Measurements from ENCODE around the gene BTBD1. TPM values are rescaled to one million over a fixed set of nuclear protein-coding genes. Genes with fewer than 3 reads are reported as not detected.
"Not testable (repeated sequence)": the region's sequence is repeated elsewhere in the genome, so short reads cannot be mapped to it uniquely, and the experiment has no call there.

BTBD1 gene
- total RNA-seq, 1 experiment from 2014 or later = 36.1 TPM

- Histone ChIP-seq H3K27me3 (replicated peaks; ENCODE audit: control insufficient read depth, insufficient read depth, low read length) (no peaks in the 10 kb centered on the region), H3K9me3 (no peaks in the 10 kb centered on the region), H3K4me3 (ENCODE audit: low read depth, low read length) (no peak overlapping the region), H3K4me1 (no peaks in the 10 kb centered on the region), H3K36me3 (ENCODE audit: control insufficient read depth, insufficient read depth, low read length) (no peaks in the 10 kb centered on the region)
- intact Hi-C loops (cut with micrococcal nuclease; ENCODE audit: unreplicated experiment) = no loop called here
- Mint-ChIP-seq H3K36me3 (ENCODE audit: insufficient read depth, unreplicated experiment) (no peaks in the 10 kb centered on the region), H3K4me3 (ENCODE audit: unreplicated experiment) (no peak overlapping the region), H3K9me3 (ENCODE audit: unreplicated experiment) (no peaks in the 10 kb centered on the region), H3K4me1 (ENCODE audit: low read depth, unreplicated experiment) (no peaks in the 10 kb centered on the region), H3K27me3 (ENCODE audit: insufficient read depth, unreplicated experiment) (peaks cover 11% of the 10 kb centered on the region), H3K27ac (ENCODE audit: unreplicated experiment) (no peak overlapping the region)
- ChIA-PET POLR2A (interaction anchor here (0.6 kb wide), 1 partner anchor 186 kb away, joined by 3 read pairs; no protein-coding TSS in a partner anchor), CTCF (no interaction called here)
- DNase-seq = no peak
- BruUV-seq (replicated peaks) = no TSS peak
- no peak for TF ChIP-seq CTCF (IDR thresholded peaks at IDR 0.05; ENCODE audit: insufficient read depth in 1 of 2, low read depth in 1 of 2, low read length in 1 of 2, severe bottlenecking in 1 of 2, unreplicated experiment in 1 of 2)
Measured at GRCh38 chr15:83090465-83090864, 23.4 kb upstream of the BTBD1 start.

DNA sequence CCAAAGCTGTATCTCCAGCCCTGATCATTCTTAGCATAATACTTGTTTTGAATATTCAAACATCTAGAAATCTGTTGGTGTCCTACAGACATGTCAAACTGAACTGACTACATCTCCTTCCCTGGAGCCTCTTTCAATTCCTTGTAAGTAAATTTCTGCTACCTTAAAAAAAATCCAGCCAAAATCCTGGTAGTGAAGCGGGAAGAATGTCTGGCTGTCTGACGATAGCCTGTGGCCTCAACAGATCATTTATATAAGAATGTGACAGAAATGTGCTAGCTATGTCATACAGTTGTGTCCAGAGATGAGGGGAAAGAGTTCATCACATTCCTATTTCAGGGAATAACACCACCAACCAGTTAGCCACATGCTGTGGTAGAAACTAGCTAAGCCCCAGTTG lies 21.8 kb upstream of the BTBD1 start:
- BruUV-seq (replicated peaks) = no TSS peak
- H3K4me3 ChIP-seq (ENCODE audit: low read depth, low read length) = no peak overlapping the region
- Mint-ChIP-seq H3K9me3 (ENCODE audit: unreplicated experiment) (no peaks in the 10 kb centered on the region), H3K4me1 (ENCODE audit: low read depth, unreplicated experiment) (no peaks in the 10 kb centered on the region), H3K27ac (ENCODE audit: unreplicated experiment) (no peak overlapping the region), H3K4me3 (ENCODE audit: unreplicated experiment) (no peak overlapping the region), H3K36me3 (ENCODE audit: insufficient read depth, unreplicated experiment) (no peaks in the 10 kb centered on the region), H3K27me3 (ENCODE audit: insufficient read depth, unreplicated experiment) (peaks cover 11% of the 10 kb centered on the region)
- ChIA-PET CTCF (no interaction called here), POLR2A (no interaction called here)
- DNase-seq = no peak
- intact Hi-C loops (cut with micrococcal nuclease; ENCODE audit: unreplicated experiment) = no loop called here
- H3K9me3 ChIP-seq = no peaks in the 10 kb centered on the region
- no peaks in the 10 kb centered on the region for H3K4me1 ChIP-seq
- no peak for TF ChIP-seq CTCF (IDR thresholded peaks at IDR 0.05; ENCODE audit: insufficient read depth in 1 of 2, low read depth in 1 of 2, low read length in 1 of 2, severe bottlenecking in 1 of 2, unreplicated experiment in 1 of 2)
- H3K27me3 ChIP-seq (replicated peaks; ENCODE audit: control insufficient read depth, insufficient read depth, low read length) = no peaks in the 10 kb centered on the region
- H3K36me3 ChIP-seq (ENCODE audit: control insufficient read depth, insufficient read depth, low read length) = no peaks in the 10 kb centered on the region

DNA sequence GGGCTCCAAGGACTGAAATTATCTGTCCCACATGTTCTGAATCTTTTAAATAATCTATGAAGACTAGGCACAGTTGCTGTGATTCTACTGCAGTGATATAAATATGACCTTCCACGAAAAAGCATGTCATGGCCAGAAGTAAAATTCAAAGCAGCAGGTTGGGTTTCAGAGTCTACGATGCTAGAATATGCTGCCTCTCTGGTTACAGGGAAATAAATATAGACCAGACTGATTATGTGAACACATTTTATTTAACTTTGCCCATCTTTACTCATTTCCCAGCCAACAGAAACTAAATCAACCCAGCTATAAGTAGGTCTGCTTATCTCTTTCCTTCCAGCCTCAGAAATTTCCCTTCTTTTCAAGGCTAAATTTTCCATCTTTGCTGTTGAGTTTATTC lies 20.5 kb upstream of the BTBD1 start:
- Mint-ChIP-seq H3K36me3 (ENCODE audit: insufficient read depth, unreplicated experiment) (no peaks in the 10 kb centered on the region), H3K4me1 (ENCODE audit: low read depth, unreplicated experiment) (no peaks in the 10 kb centered on the region), H3K27ac (ENCODE audit: unreplicated experiment) (no peak overlapping the region), H3K9me3 (ENCODE audit: unreplicated experiment) (no peaks in the 10 kb centered on the region), H3K27me3 (ENCODE audit: insufficient read depth, unreplicated experiment) (peaks cover 7% of the 10 kb centered on the region), H3K4me3 (ENCODE audit: unreplicated experiment) (no peak overlapping the region)
- H3K27me3 ChIP-seq (replicated peaks; ENCODE audit: control insufficient read depth, insufficient read depth, low read length) = no peaks in the 10 kb centered on the region
- no peak overlapping the region for H3K4me3 ChIP-seq (ENCODE audit: low read depth, low read length)
- ChIA-PET POLR2A (no interaction called here), CTCF (no interaction called here)
- H3K9me3 ChIP-seq = no peaks in the 10 kb centered on the region
- intact Hi-C loops (cut with micrococcal nuclease; ENCODE audit: unreplicated experiment) = no loop called here
- BruUV-seq (replicated peaks) = no TSS peak
- no peak for DNase-seq
- no peaks in the 10 kb centered on the region for H3K36me3 ChIP-seq (ENCODE audit: control insufficient read depth, insufficient read depth, low read length)
- no peak for TF ChIP-seq CTCF (IDR thresholded peaks at IDR 0.05; ENCODE audit: insufficient read depth in 1 of 2, low read depth in 1 of 2, low read length in 1 of 2, severe bottlenecking in 1 of 2, unreplicated experiment in 1 of 2)
- no peaks in the 10 kb centered on the region for H3K4me1 ChIP-seq

DNA sequence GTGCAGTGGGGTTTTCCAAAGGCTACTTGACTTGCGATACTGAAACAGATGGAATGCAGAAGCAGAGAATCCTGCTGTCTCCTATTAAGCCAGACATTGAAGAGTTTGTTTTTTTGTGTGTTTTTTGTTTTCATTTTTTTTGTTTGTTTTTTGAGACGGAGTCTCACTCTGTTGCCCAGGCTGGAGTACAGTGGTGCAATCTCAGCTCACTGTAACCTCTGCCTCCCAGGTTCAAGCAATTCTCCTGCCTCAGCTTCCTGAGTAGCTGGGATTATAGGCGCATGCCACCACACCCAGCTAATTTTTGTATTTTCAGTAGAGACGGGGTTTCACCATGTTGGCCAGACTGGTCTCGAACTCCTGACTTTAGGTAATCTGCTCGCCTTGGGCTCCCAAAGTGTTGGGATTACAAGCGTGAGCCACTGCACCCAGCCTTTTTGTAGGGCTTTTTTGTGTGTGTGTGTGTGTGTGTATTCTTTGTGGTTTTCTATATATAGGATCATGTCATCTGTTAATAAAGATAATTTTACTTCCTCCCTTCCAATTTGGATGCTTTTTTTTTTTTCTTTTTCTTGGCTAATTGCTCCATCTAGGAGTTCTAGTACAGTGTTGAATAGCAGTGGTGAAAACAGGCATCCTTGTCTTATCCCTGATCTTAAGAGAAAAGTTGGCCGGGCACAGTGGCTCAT lies 19.0 kb upstream of the BTBD1 start:
- H3K36me3 ChIP-seq (ENCODE audit: control insufficient read depth, insufficient read depth, low read length); H3K4me1 Mint-ChIP-seq (ENCODE audit: low read depth, unreplicated experiment); intact Hi-C loops (cut with micrococcal nuclease; ENCODE audit: unreplicated experiment); H3K27me3 Mint-ChIP-seq (ENCODE audit: insufficient read depth, unreplicated experiment); H3K4me3 Mint-ChIP-seq (ENCODE audit: unreplicated experiment); H3K4me3 ChIP-seq (ENCODE audit: low read depth, low read length); H3K27ac Mint-ChIP-seq (ENCODE audit: unreplicated experiment); POLR2A ChIA-PET; H3K9me3 ChIP-seq; H3K27me3 ChIP-seq (replicated peaks; ENCODE audit: control insufficient read depth, insufficient read depth, low read length); H3K4me1 ChIP-seq; CTCF ChIA-PET; DNase-seq; BruUV-seq (replicated peaks); H3K9me3 Mint-ChIP-seq (ENCODE audit: unreplicated experiment); H3K36me3 Mint-ChIP-seq (ENCODE audit: insufficient read depth, unreplicated experiment): not testable (repeated sequence)

DNA sequence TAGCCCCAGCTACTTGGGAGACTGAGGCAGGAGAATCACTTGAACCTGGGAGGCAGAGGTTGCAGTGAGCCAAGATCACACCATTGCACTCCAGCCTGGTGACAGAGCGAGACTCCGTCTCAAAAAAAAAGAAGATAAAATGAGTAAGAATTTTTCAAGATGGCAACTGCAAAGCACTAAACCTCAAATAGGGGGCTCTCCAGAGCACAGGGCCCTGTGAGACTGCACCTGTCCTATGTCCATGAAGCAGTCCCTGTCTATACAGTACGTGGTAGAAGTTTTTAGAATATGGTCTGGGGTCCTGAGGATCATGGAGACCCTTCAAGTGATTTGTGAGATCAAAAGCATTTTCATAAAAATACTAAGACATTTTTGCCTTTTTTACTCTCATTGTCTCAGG lies 18.4 kb upstream of the BTBD1 start:
- POLR2A ChIA-PET; H3K4me1 Mint-ChIP-seq (ENCODE audit: low read depth, unreplicated experiment); H3K27me3 ChIP-seq (replicated peaks; ENCODE audit: control insufficient read depth, insufficient read depth, low read length); H3K4me1 ChIP-seq; H3K9me3 Mint-ChIP-seq (ENCODE audit: unreplicated experiment); H3K9me3 ChIP-seq; H3K4me3 Mint-ChIP-seq (ENCODE audit: unreplicated experiment); DNase-seq; H3K27me3 Mint-ChIP-seq (ENCODE audit: insufficient read depth, unreplicated experiment); H3K36me3 ChIP-seq (ENCODE audit: control insufficient read depth, insufficient read depth, low read length); H3K36me3 Mint-ChIP-seq (ENCODE audit: insufficient read depth, unreplicated experiment); BruUV-seq (replicated peaks); intact Hi-C loops (cut with micrococcal nuclease; ENCODE audit: unreplicated experiment); H3K4me3 ChIP-seq (ENCODE audit: low read depth, low read length); H3K27ac Mint-ChIP-seq (ENCODE audit: unreplicated experiment); CTCF ChIA-PET: not testable (repeated sequence)

All from Caco-2 (cell line).